C4-2B (cell line): Measurements from ENCODE around the gene CALCOCO1.

Source experiments
- H3K27ac ChIP-seq: fragments of 450-650 bp; 2 replicates; pipeline ENCODE4 v1.5.1; 2017
- CTCF ChIP-seq: fragments of 450-650 bp; conservative IDR thresholded peaks from 2 replicates; pipeline ENCODE4 v1.5.1; 2017; ENCODE audit warnings: mild to moderate bottlenecking
- ZFX ChIP-seq: fragments of 450-650 bp; IDR thresholded peaks from 2 replicates; pipeline ENCODE4 v1.6.1; 2017

The CALCOCO1 gene

GRCh38 chr12:53751336-53752191 lies 24.3 kb upstream of the CALCOCO1 start, which contains the start of gene CISTR:
CISTR (minus strand) TSS chr12:53751979.
- TF ChIP-seq ZFX, result no peak
- no peak for TF ChIP-seq CTCF
- peak within 1 kb of the TSS; percentile 95 for H3K27ac ChIP-seq

DNA sequence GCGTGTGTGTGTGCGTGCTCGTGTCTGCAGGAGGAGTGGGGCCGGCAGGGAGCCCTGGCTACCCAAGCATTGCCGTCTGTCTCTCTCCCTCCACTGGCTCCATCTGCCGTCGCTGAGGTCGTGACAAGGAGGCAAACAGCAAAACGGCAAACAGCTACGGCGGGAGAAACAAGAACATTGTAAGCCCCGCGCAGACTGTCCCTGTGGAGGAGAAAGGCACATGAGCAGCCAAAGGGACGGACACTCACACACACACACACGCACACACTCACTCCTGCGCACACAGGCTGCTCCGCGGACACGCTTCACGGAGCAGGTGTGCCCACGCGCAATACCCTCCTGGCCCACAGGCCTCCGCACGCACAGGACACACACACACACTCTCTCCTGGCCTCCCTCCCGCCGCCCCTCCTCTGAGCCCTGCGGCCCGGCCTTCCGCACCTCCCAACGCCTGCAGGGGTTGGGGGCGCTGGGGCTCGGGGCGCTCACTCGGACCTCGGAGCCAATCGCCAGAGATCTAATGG lies 23.6 kb upstream of the CALCOCO1 start:
- no peak overlapping the region for H3K27ac ChIP-seq
- TF ChIP-seq CTCF (no peak), ZFX (no peak)

GRCh38 chr12:53749986-53750811 lies 22.9 kb upstream of the CALCOCO1 start:
- no peak overlapping the region for H3K27ac ChIP-seq
- TF ChIP-seq CTCF (no peak), ZFX (no peak)

DNA sequence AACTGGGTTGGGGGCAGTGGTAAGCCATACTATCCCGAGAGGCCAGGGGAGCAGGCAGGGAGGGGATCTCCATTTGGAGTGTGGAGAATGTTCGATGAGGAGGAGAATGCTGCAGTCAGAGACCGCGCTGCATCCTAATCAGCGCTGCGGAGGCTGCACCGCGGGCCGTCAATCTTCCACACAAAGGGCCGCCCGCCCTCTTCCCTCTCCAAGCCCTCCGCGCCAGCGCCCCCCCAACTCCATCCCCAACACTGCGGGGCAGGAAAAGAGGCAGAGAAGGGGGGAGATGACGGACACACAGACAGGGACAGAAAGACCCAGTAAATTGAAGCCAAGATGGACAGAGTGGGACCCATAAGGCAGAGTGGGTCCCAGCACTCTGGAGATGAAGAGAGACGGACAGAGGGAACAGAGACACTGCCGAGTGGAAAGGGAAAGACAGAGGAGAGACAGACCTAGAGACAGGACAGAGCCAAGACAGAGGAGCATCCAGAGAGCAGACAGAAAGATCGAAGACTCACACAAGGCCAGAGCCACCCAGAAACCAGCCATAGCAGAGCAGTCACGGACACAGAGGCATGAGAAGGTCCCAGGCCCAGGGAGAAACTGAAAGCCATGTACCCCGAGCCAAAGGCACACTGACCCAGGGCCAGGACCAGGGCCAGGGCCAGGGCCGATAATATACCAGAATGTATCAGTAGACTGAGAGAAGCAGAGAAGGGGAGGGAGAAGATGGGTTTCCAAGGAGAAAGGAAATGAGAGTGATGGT lies 21.0 kb upstream of the CALCOCO1 start:
- TF ChIP-seq CTCF (no peak), ZFX (no peak)
- H3K27ac ChIP-seq, result no peak overlapping the region

DNA sequence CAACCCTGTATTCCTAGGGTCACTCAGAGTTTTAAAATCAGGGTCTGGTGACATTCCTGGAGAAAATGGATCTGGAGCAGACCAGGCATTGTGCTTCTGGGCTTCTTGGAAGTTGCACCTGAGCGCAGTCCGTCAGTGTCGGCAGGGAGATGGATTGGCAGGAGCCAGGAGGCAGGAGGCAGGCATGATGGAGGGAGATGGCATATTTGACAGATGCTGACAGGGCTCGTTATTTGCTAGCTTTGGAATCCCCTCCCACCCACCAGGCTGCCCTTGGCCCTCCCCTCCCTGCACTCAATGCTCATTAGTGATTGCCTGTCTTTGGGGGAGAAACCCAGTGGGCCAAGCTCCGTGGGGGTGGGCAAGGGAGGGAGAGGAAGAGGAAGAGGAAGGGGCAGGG lies 19.8 kb upstream of the CALCOCO1 start:
- TF ChIP-seq CTCF (no peak), ZFX (no peak)
- no peak overlapping the region for H3K27ac ChIP-seq

- H3K27ac ChIP-seq, result no peak overlapping the region
Observed at GRCh38 chr12:53746592-53747092, 19.4 kb upstream of the CALCOCO1 start.

More at GRCh38 chr12:53746592-53747092, 19.4 kb upstream of the CALCOCO1 start:
- no peak for TF ChIP-seq ZFX
- TF ChIP-seq CTCF, result peak; percentile 100
